Gastrocnemius medialis (tissue), 4 donors: ENCODE results near the gene CACNA1C. TPM values are rescaled to one million over a fixed set of nuclear protein-coding genes. Genes with fewer than 3 reads are reported as not detected.

ENCODE experiments used
- ATAC-seq, 2 donors: fragments of 150-250 bp; one replicate each; pipeline ENCODE4 v1.9.1; 2016
- DNase-seq, 2 donors: peaks; one replicate each; pipeline ENCODE4 v3.0.0-alpha.2; 2019
- H3K27ac ChIP-seq, 4 donors: fragments of 200-600 bp; sonication (generic); 1 replicate in 1 of 4; 2 replicates in 3 of 4; pipeline ENCODE4 v1.5.1; 2016 to 2018; ENCODE audit warnings: mild to moderate bottlenecking in 2 of 4, moderate library complexity in 1 of 4
- H3K27me3 ChIP-seq, 3 donors: fragments of 200-600 bp; sonication (generic) in 2 of 3; 1 replicate in 1 of 3; 2 replicates in 2 of 3; pipeline versions ENCODE4 v1.5.1 to v1.6.0; 2016 to 2019; ENCODE audit warnings: mild to moderate bottlenecking in 1 of 3, moderate library complexity in 1 of 3
- H3K36me3 ChIP-seq, 2 donors: fragments of 200-600 bp; sonication (generic) in 1 of 2; one replicate each; pipeline ENCODE4 v1.5.1; 2017 to 2018
- H3K4me1 ChIP-seq, 2 donors: fragments of 200-600 bp; sonication (generic) in 1 of 2; one replicate each; pipeline ENCODE4 v1.5.1; 2016 to 2017; ENCODE audit warnings: mild to moderate bottlenecking in 2 of 2
- H3K4me3 ChIP-seq, 4 donors: fragments of 200-600 bp; sonication (generic) in 3 of 4; 1 replicate in 1 of 4; 2 replicates in 3 of 4; pipeline ENCODE4 v1.5.1; 2016 to 2019; ENCODE audit warnings: mild to moderate bottlenecking in 2 of 4
- H3K9me3 ChIP-seq, 3 donors: fragments of 200-600 bp; sonication (generic) in 2 of 3; 1 replicate in 1 of 3; 2 replicates in 2 of 3; pipeline ENCODE4 v1.5.1; 2016 to 2019
- CTCF ChIP-seq, 5 experiments: fragments of 450-650 bp in 3 of 5; fragments of 200-600 bp in 2 of 5; sonication (generic) in 2 of 5; IDR thresholded peaks in 4 of 5; conservative IDR thresholded peaks in 1 of 5; 1 replicate in 4 of 5; 2 replicates in 1 of 5; pipeline ENCODE4 v1.5.1; 2016 to 2019; ENCODE audit warnings: antibody characterized with exemption in 5 of 5, mild to moderate bottlenecking in 3 of 5, moderate library complexity in 3 of 5
- POLR2A ChIP-seq, 2 donors: fragments of 450-650 bp; IDR thresholded peaks; one replicate each; pipeline ENCODE4 v1.6.1; 2017; ENCODE audit warnings: antibody characterized with exemption in 2 of 2, mild to moderate bottlenecking in 2 of 2, moderate library complexity in 2 of 2
- in situ Hi-C, 4 donors: fragments of 200-750 bp; cut with MboI; loops; one replicate each; pipeline versions ENCODE4 v1.15.0 to v1.8.0; 2017; ENCODE audit warnings: low sequenced_read_pairs in 4 of 4
- intact Hi-C: fragments of 100-400 bp; cut with DNase I; formaldehyde crosslinking; loops from one replicate; pipeline ENCODE4 v1.15.1; 2023; ENCODE audit warnings: low total_unique reads
- total RNA-seq, 4 donors: library from RNA; depleted of rRNA; stranded (reverse); fragments of >200 nt; gene quantifications; one replicate each; pipeline versions ENCODE4 v1.1.0 to v1.2.3, GENCODE V29; 2016

CACNA1C gene
- total RNA-seq, 4 donors from 2014 or later, result 0.80 to 1.8 (median 0.91) TPM

- no peaks in the 10 kb centered on the region for H3K27me3 ChIP-seq
- DNase-seq (no peak), ATAC-seq (no peak)
- H3K9me3 ChIP-seq, result no peaks in the 10 kb centered on the region
- in situ Hi-C loops (loop anchor here in 1 of 4 donors (25.0 kb wide), 1 partner anchor 478 kb away; the partner anchor contains the start of gene LRTM2), intact Hi-C loops (no loop called here)
- no peak overlapping the region for H3K4me3 ChIP-seq
- H3K36me3 ChIP-seq, result no peaks in the 10 kb centered on the region
- no peak overlapping the region for H3K27ac ChIP-seq
- TF ChIP-seq POLR2A (IDR thresholded peaks at IDR 0.05) (no peak), CTCF (IDR thresholded peaks at IDR 0.05 in 4 of 5, conservative IDR thresholded peaks at IDR 0.05 in 1 of 5) (no peak)
- H3K4me1 ChIP-seq, result peaks cover 0 to 11% of the 10 kb centered on the region in 2 donors
Measured at GRCh38 chr12:2290516-2291065, 237.8 kb downstream of the CACNA1C start.

GRCh38 chr12:2291182-2291832, 238.5 kb downstream of the CACNA1C start:
- ATAC-seq, result no peak
- TF ChIP-seq CTCF (IDR thresholded peaks at IDR 0.05 in 4 of 5, conservative IDR thresholded peaks at IDR 0.05 in 1 of 5) (peak; percentile 32 to 68 (median 47)), POLR2A (IDR thresholded peaks at IDR 0.05) (no peak)

GRCh38 chr12:2291947-2292346, 239.2 kb downstream of the CACNA1C start:
- Histone ChIP-seq H3K4me3 (no peak overlapping the region), H3K27me3 (no peaks in the 10 kb centered on the region), H3K9me3 (no peaks in the 10 kb centered on the region), H3K36me3 (no peaks in the 10 kb centered on the region), H3K27ac (no peak overlapping the region), H3K4me1 (peaks cover 0 to 11% of the 10 kb centered on the region in 2 donors)
- DNase-seq (no peak), ATAC-seq (no peak)
- in situ Hi-C loops (loop anchor here in 1 of 4 donors (25.0 kb wide), 1 partner anchor 480 kb away; the partner anchor contains the start of gene LRTM2), intact Hi-C loops (no loop called here)
- TF ChIP-seq CTCF (IDR thresholded peaks at IDR 0.05 in 4 of 5, conservative IDR thresholded peaks at IDR 0.05 in 1 of 5) (no peak), POLR2A (IDR thresholded peaks at IDR 0.05) (no peak)

More at GRCh38 chr12:2291182-2291832, 238.5 kb downstream of the CACNA1C start:
- DNase-seq, result no peak
- in situ Hi-C loops (loop anchor here in 1 of 4 donors (25.0 kb wide), 1 partner anchor 479 kb away; the partner anchor contains the start of gene LRTM2), intact Hi-C loops (no loop called here)
- no peaks in the 10 kb centered on the region for H3K36me3 ChIP-seq
- H3K27me3 ChIP-seq, result no peaks in the 10 kb centered on the region
- H3K4me3 ChIP-seq, result no peak overlapping the region
- peaks cover 0 to 11% of the 10 kb centered on the region in 2 donors for H3K4me1 ChIP-seq
- H3K9me3 ChIP-seq, result no peaks in the 10 kb centered on the region
- H3K27ac ChIP-seq, result no peak overlapping the region

GRCh38 chr12:2292560-2292959, 239.8 kb downstream of the CACNA1C start:
- DNase-seq (no peak), ATAC-seq (no peak)
- no peaks in the 10 kb centered on the region for H3K27me3 ChIP-seq
- H3K9me3 ChIP-seq, result no peaks in the 10 kb centered on the region
- no peak overlapping the region for H3K27ac ChIP-seq
- no peak overlapping the region for H3K4me3 ChIP-seq
- TF ChIP-seq POLR2A (IDR thresholded peaks at IDR 0.05) (no peak), CTCF (IDR thresholded peaks at IDR 0.05 in 4 of 5, conservative IDR thresholded peaks at IDR 0.05 in 1 of 5) (no peak)
- in situ Hi-C loops (loop anchor here in 1 of 4 donors (25.0 kb wide), 1 partner anchor 480 kb away; the partner anchor contains the start of gene LRTM2), intact Hi-C loops (no loop called here)
- no peaks in the 10 kb centered on the region for H3K36me3 ChIP-seq
- H3K4me1 ChIP-seq, result peaks cover 0 to 11% of the 10 kb centered on the region in 2 donors
